K562 (cell line): ENCODE data around the gene ACSBG1. TPM values are rescaled to one million over a fixed set of nuclear protein-coding genes. Genes with fewer than 3 reads are reported as not detected.
A peak's percentile ranks its signal among the peaks of the same experiment; 100 is the strongest.

Experiments used
- ATAC-seq: fragments of 200-7000 bp; cut with Tn5 transposase; 3 replicates; pipeline ENCODE4 v1.9.1; 2020; ENCODE audit warnings: moderate library complexity
- BruUV-seq: library from RNA; stranded (reverse); fragments of 400-500 nt; replicated peaks from 2 replicates; lab custom pipeline; 2021; lab: Mats Ljungman, UMichigan
- CTCF ChIA-PET: fragments of 300-600 bp; formaldehyde crosslinking; extraction: SDS; loops from one replicate; lab custom pipeline; 2021; ENCODE audit warnings: low intra/inter-chr PET ratio; lab: Yijun Ruan, JAX
- POLR2A ChIA-PET: fragments of 300-600, 350-650 bp; sonication (Branson Sonifier 250); formaldehyde crosslinking; extraction: SDS; loops from one replicate; lab custom pipeline; 2021; ENCODE audit warnings: antibody characterized with exemption, inconsistent platforms; lab: Yijun Ruan, JAX
- DNase-seq, 4 experiments: peaks; one replicate each; pipeline versions ENCODE4 v3.0.0 to v3.0.0-alpha.2; 2011 to 2018; ENCODE audit warnings: low spot score in 3 of 4, mixed read lengths in 3 of 4; ENCODE audit errors: extremely low read depth in 1 of 4
- FAIRE-seq: peaks from 2 replicates; lab custom pipeline; 2011; peaks lifted over from hg19 to GRCh38; lab: Jason Lieb, UNC
- H2AFZ ChIP-seq: 2 replicates; pipeline ENCODE4 v1.6.0; 2011; ENCODE audit warnings: low read depth, low read length, control low read depth, inconsistent platforms
- H3K27ac ChIP-seq: fragments of 200-600 bp; 3 replicates; pipeline ENCODE4 v1.8.0; 2011; ENCODE audit warnings: low read depth, mild to moderate bottlenecking, control low read depth, inconsistent platforms, low read length, moderate library complexity, mixed read lengths; ENCODE audit errors: extremely low read depth
- H3K27me3 ChIP-seq, 2 experiments: fragments of 300-600 bp in 1 of 2; 2 replicates in 1 of 2; 3 replicates in 1 of 2; pipeline versions ENCODE4 v1.6.0 to v1.8.0; 2011; ENCODE audit warnings: inconsistent platforms in 2 of 2, low read length in 2 of 2, mild to moderate bottlenecking in 1 of 2, mixed read lengths in 1 of 2, moderate library complexity in 1 of 2; ENCODE audit not compliant: control insufficient read depth in 2 of 2, insufficient read depth in 2 of 2
- H3K36me3 ChIP-seq: fragments of 300-600 bp; 3 replicates; pipeline ENCODE4 v1.8.0; 2011; ENCODE audit warnings: mild to moderate bottlenecking, low read length, inconsistent platforms; ENCODE audit not compliant: control insufficient read depth, insufficient read depth
- H3K4me1 ChIP-seq, 2 experiments: fragments of 200-600 bp in 1 of 2; replicated peaks in 1 of 2; 2 replicates in 1 of 2; 3 replicates in 1 of 2; pipeline versions ENCODE4 v1.5.1 to v1.8.0; 2011; ENCODE audit warnings: inconsistent platforms in 2 of 2, low read length in 2 of 2, mild to moderate bottlenecking in 1 of 2, mixed read lengths in 1 of 2, moderate library complexity in 1 of 2; ENCODE audit not compliant: control insufficient read depth in 2 of 2, insufficient read depth in 2 of 2
- H3K4me2 ChIP-seq: 2 replicates; pipeline ENCODE4 v1.6.1; 2011; ENCODE audit warnings: low read length, control low read depth, inconsistent platforms, mixed read lengths; ENCODE audit not compliant: insufficient read depth
- H3K4me3 ChIP-seq: fragments of 200-600 bp; sonication (generic), shearing (Covaris generic); 2 replicates; pipeline ENCODE4 v1.5.1; 2016; ENCODE audit warnings: control low read depth, inconsistent platforms
- H3K79me2 ChIP-seq: fragments of 200-600 bp; 3 replicates; pipeline ENCODE4 v1.8.0; 2011; ENCODE audit warnings: low read length, inconsistent platforms; ENCODE audit not compliant: control insufficient read depth, insufficient read depth
- H3K9ac ChIP-seq, 2 experiments: 2 replicates each; pipeline versions ENCODE4 v1.6.0 to v1.6.1; 2011; ENCODE audit warnings: low read depth in 2 of 2, low read length in 2 of 2, control low read depth in 1 of 2, inconsistent platforms in 1 of 2, mild to moderate bottlenecking in 1 of 2, mixed read lengths in 1 of 2; ENCODE audit not compliant: insufficient read depth in 1 of 2
- H3K9me1 ChIP-seq: one replicate; pipeline ENCODE4 v1.6.0; 2011; ENCODE audit warnings: inconsistent platforms, mild to moderate bottlenecking, low read length, moderate library complexity; ENCODE audit not compliant: control insufficient read depth, insufficient read depth
- H3K9me3 ChIP-seq: replicated peaks from 2 replicates; pipeline ENCODE4 v1.5.1; 2011; ENCODE audit warnings: low read depth, low read length, inconsistent platforms; ENCODE audit not compliant: control insufficient read depth, insufficient read depth
- H4K20me1 ChIP-seq: replicated peaks from 2 replicates; pipeline ENCODE4 v1.6.1; 2011; ENCODE audit warnings: low read length, inconsistent platforms, mixed read lengths; ENCODE audit not compliant: control insufficient read depth, insufficient read depth
- CBX8 ChIP-seq: fragments of 200-600 bp; sonication (generic); IDR thresholded peaks from 2 replicates; pipeline ENCODE4 v1.6.1; 2012; ENCODE audit warnings: borderline replicate concordance, mixed run types, low read depth, mild to moderate bottlenecking, moderate library complexity, mixed read lengths, low read length, control low read depth, inconsistent platforms; ENCODE audit not compliant: poor library complexity, severe bottlenecking; ENCODE audit errors: extremely low read depth
- LCOR ChIP-seq: sonication (generic); formaldehyde crosslinking; IDR thresholded peaks from 2 replicates; pipeline ENCODE4 v1.8.0; 2022; ENCODE audit warnings: mild to moderate bottlenecking, missing genetic modification reagents
- NR1H2 ChIP-seq: sonication (generic); formaldehyde crosslinking; IDR thresholded peaks from 2 replicates; pipeline ENCODE4 v1.4.0; 2020; ENCODE audit warnings: mild to moderate bottlenecking, missing genetic modification reagents
- RFX1 ChIP-seq: fragments of 450-650 bp; IDR thresholded peaks from 2 replicates; pipeline ENCODE4 v1.6.1; 2016; ENCODE audit warnings: mild to moderate bottlenecking, moderate library complexity
- TCF7L2 ChIP-seq: fragments of 150-350 bp; IDR thresholded peaks from 2 replicates; pipeline ENCODE4 v1.6.1; 2016; ENCODE audit warnings: low read depth, mild to moderate bottlenecking, low read length, moderate library complexity
- ZBTB1 ChIP-seq: sonication (generic); formaldehyde crosslinking; IDR thresholded peaks from 2 replicates; pipeline ENCODE4 v1.8.1; 2023; ENCODE audit warnings: missing genetic modification reagents, low read depth, mild to moderate bottlenecking, borderline replicate concordance
- ZNF785 ChIP-seq: fragments of 250-450 bp; sonication (Bioruptor Pico); IDR thresholded peaks from 2 replicates; pipeline ENCODE4 v1.4.0; 2020; ENCODE audit warnings: mild to moderate bottlenecking
- WGBS: fragments of 100-300 bp; shearing (Covaris generic); methylation state at CpG from one replicate; pipeline ENCODE4 v1.1.6; 2016; ENCODE audit warnings: low coverage, mixed read lengths; ENCODE audit not compliant: insufficient coverage; ENCODE audit errors: missing lambda C conversion rate; 5-methylcytosine and 5-hydroxymethylcytosine counted together
- in situ Hi-C: fragments of 300-500 bp; cut with MboI; formaldehyde crosslinking; loops from 4 replicates; pipeline ENCODE4 v1.15.0; 2018; ENCODE audit warnings: inconsistent platforms, mixed read lengths
- intact Hi-C: fragments of 100-400 bp; cut with micrococcal nuclease; formaldehyde crosslinking; loops from 2 replicates; pipeline ENCODE4 v1.14.2; 2022
- polyA plus RNA-seq, 8 experiments: library from polyadenylated mRNA; depleted of rRNA in 4 of 8; stranded (reverse) in 5 of 8; unstranded in 3 of 8; fragments of >200 nt; fragmentation: Nextera tagmentation in 2 of 8; fragmentation: Illumina TruSeq in 1 of 8; extraction: Ambion mirVana in 2 of 8; extraction: Trizol in 1 of 8; gene quantifications; 2 replicates each; pipeline versions ENCODE4 v1.2.1 to v1.2.3, GENCODE V29; 2011 to 2014; ENCODE audit warnings: inconsistent platforms in 1 of 8, missing spikeins in 1 of 8
- total RNA-seq, 7 experiments: library from RNA; depleted of rRNA in 6 of 7; stranded (reverse); fragments of >200 nt in 6 of 7; fragmentation: Illumina TruSeq in 2 of 7; extraction: Trizol in 2 of 7; gene quantifications; 2 replicates each; pipeline versions ENCODE4 v1.2.1 to v1.2.3, GENCODE V29; 2011 to 2021; ENCODE audit warnings: low replicate concordance in 1 of 7

ACSBG1 gene
- total and polyA plus RNA-seq, 9 of the 15 experiments (the other 6 are each of a cell fraction or from before 2014, with no cell fraction given): 0.36 to 6.4 (median 2.5) TPM

DNA sequence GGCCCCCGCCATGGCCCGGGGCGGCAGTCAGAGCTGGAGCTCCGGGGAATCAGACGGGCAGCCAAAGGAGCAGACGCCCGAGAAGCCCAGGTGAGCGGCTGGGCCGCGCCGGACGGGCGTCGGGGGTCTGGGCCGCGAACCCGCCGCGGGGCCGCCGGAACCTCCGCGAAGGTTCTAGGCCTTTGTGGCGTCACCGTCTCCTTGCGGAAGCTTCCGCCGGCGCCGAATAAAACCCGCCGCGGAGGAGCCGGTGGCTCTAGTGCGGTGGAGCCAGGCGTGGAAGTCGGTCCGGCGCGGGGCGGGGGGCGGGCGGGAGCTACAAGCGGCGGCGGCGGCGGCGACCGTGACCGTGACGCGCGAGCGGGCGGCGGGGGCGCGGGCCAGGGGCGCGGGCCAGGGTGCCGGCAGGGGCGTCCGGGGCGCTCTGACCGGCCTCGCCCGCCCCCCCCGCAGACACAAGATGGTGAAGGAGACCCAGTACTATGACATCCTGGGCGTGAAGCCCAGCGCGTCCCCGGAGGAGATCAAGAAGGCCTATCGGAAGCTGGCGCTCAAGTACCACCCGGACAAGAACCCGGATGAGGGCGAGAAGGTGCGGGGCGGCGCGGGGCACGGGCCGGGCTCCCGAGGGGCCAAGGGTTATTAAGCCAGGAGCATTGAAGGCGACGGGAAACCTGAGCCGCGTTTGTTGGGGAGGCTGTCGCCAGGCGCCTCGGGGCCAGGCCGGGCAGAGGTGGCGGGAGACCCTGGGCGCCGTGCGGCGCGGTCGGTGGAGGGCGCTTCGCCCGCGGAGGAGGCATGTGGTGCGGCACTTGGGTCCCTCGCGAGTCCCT is 30.2 kb upstream of the ACSBG1 start, which contains the start of gene DNAJA4:
TSS of gene DNAJA4 (plus strand) at position 259 of the 833 bp plus-strand sequence. CDS start at position 461, 202 bp downstream.
- H3K27ac ChIP-seq: peak within 1 kb of the TSS; percentile 24; the same call in 1 of the 3 replicates
- BruUV-seq: no TSS peak
- no peaks in the 10 kb centered on the region for H3K79me2 ChIP-seq
- peaks cover 12 to 15% of the 10 kb centered on the region in 2 experiments; a peak in 4 of 5 replicates for H3K4me1 ChIP-seq
- intact Hi-C loops (no loop called here), in situ Hi-C loops (no loop called here)
- no peaks in the 10 kb centered on the region for H3K27me3 ChIP-seq
- H2AFZ ChIP-seq: peak within 1 kb of the TSS; percentile 86
- no peak for TF ChIP-seq ZNF785 (CRISPR knock-in tag)
- no peak for TF ChIP-seq LCOR (CRISPR knock-in tag)
- TF ChIP-seq RFX1: no peak
- no peak for TF ChIP-seq NR1H2 (CRISPR knock-in tag)
- TF ChIP-seq CBX8: no peak
- TF ChIP-seq ZBTB1 (CRISPR knock-in tag): no peak
- no peak for TF ChIP-seq TCF7L2
- no peaks in the 10 kb centered on the region for H4K20me1 ChIP-seq
- DNase-seq (no peak), ATAC-seq (no peak), FAIRE-seq (no peak)
- no peaks in the 10 kb centered on the region for H3K36me3 ChIP-seq
- H3K4me3 ChIP-seq: no peak within 1 kb of the TSS
- ChIA-PET CTCF (no interaction called here), POLR2A (no interaction called here)
- H3K9ac ChIP-seq: peak within 1 kb of the TSS in 1 of 2 experiments; percentile 38; a peak in 2 of 4 replicates
- H3K9me3 ChIP-seq: no peaks in the 10 kb centered on the region
- H3K9me1 ChIP-seq: no peaks in the 10 kb centered on the region
- H3K4me2 ChIP-seq: peak within 1 kb of the TSS; percentile 59; the same call in 1 of the 2 replicates
- 93% methylated on average over 35 of the region's 107 CpGs for WGBS
